SU-DHL-6 (cell line): ENCODE measurements around the gene PRKCZ.

Experiments
- H2AFZ ChIP-seq: fragments of 200-600 bp; sonication (generic); 2 replicates; pipeline ENCODE4 v1.6.1; 2014; ENCODE audit warnings: low read depth, mild to moderate bottlenecking, moderate library complexity, mixed read lengths, antibody characterized with exemption, low read length; ENCODE audit not compliant: severe bottlenecking
- H3F3A ChIP-seq: fragments of 200-600 bp; shearing (Covaris generic); 2 replicates; pipeline ENCODE4 v1.6.0; 2016; ENCODE audit warnings: antibody characterized with exemption, mild to moderate bottlenecking; ENCODE audit not compliant: insufficient read depth
- H3K27ac ChIP-seq: fragments of 200-600 bp; sonication (generic); 2 replicates; pipeline ENCODE4 v1.5.1; 2016; ENCODE audit warnings: low read depth, mild to moderate bottlenecking, low read length, moderate library complexity, mixed read lengths
- H3K27me3 ChIP-seq: fragments of 200-600 bp; sonication (generic), shearing (Covaris generic); 2 replicates; pipeline ENCODE4 v1.6.0; 2014; ENCODE audit warnings: mild to moderate bottlenecking, low read length
- H3K36me3 ChIP-seq: fragments of 200-600 bp; sonication (generic); 2 replicates; pipeline ENCODE4 v1.6.1; 2014; ENCODE audit warnings: mild to moderate bottlenecking, low read length, mixed read lengths
- H3K4me2 ChIP-seq: fragments of 300-600, 200-600 bp; shearing (Covaris generic), sonication (generic); 2 replicates; pipeline ENCODE4 v1.6.0; 2014; ENCODE audit warnings: low read length, low read depth, mild to moderate bottlenecking; ENCODE audit not compliant: poor library complexity, severe bottlenecking
- H3K4me3 ChIP-seq: fragments of 200-600 bp; sonication (generic); 2 replicates; pipeline ENCODE4 v1.5.1; 2014; ENCODE audit warnings: antibody characterized with exemption, low read length, mild to moderate bottlenecking, mixed read lengths; ENCODE audit not compliant: insufficient read depth, poor library complexity, severe bottlenecking
- H3K79me2 ChIP-seq: fragments of 200-600 bp; sonication (generic); 2 replicates; pipeline ENCODE4 v1.6.1; 2014; ENCODE audit warnings: mild to moderate bottlenecking, low read length, moderate library complexity; ENCODE audit not compliant: insufficient read depth
- H3K9ac ChIP-seq: fragments of 200-600 bp; sonication (generic); 2 replicates; pipeline ENCODE4 v1.7.0; 2014; ENCODE audit warnings: mild to moderate bottlenecking, low read length
- H3K9me2 ChIP-seq: fragments of 200-600 bp; sonication (generic); replicated peaks from 2 replicates; pipeline ENCODE4 v1.6.1; 2014; ENCODE audit warnings: low read length; ENCODE audit not compliant: insufficient read depth
- H3K9me3 ChIP-seq: fragments of 200-600 bp; sonication (generic); 2 replicates; pipeline ENCODE4 v1.6.1; 2014; ENCODE audit warnings: low read length, mixed read lengths; ENCODE audit not compliant: insufficient read depth
- H4K20me1 ChIP-seq: fragments of 200-600 bp; sonication (generic); 2 replicates; pipeline ENCODE4 v1.6.1; 2014; ENCODE audit warnings: low read depth, mild to moderate bottlenecking, antibody characterized with exemption, low read length, moderate library complexity, mixed read lengths
- CTCF ChIP-seq: fragments of 200-600 bp; sonication (generic); IDR thresholded peaks from one replicate; pipeline ENCODE4 v1.5.1; 2017; ENCODE audit warnings: antibody characterized with exemption, mild to moderate bottlenecking, low read length, moderate library complexity; ENCODE audit not compliant: insufficient read depth, poor library complexity, severe bottlenecking
- EZH2phosphoT487 ChIP-seq: fragments of 200-600 bp; sonication (generic), shearing (Covaris generic); conservative IDR thresholded peaks from 2 replicates; pipeline ENCODE4 v1.6.1; 2018; ENCODE audit warnings: mild to moderate bottlenecking, antibody characterized with exemption, low read length, moderate library complexity, mixed read lengths

Gene PRKCZ

DNA sequence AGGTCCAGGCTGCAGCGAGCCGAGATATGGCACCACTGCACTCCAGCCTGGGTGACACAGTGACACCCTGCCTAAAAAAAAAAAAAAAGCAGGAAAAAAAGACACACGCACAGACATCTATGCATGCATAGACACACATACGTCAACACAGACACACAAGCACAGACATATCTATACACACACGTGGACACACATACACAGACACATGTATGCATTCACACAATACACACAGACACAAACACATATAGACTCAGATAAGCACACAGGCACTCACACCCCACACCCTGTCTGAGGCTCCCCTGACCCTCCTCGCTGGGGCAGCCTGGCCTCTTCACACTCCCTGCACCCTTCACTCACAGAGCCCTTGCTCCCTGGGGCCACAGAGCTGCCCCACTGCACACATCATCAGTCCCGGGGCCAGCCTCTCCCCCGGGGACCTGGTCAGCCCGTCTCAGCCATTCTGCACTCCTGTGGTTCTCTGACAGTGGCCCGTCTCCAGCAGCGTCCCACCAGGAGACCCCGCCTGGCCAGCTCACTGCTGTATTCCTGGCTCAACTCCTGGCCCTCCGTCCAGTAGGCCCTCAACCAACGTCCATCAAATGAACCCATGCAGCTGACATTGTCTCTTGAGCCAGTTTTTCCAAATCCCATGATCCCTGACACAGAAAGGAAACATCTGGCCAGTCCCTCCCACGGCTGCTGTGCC lies 4.6 kb upstream of the PRKCZ start:
- Histone ChIP-seq H3K9me3 (no peaks in the 10 kb centered on the region), H3K36me3 (no peaks in the 10 kb centered on the region), H3K27ac (no peak overlapping the region), H4K20me1 (no peaks in the 10 kb centered on the region), H3K4me2 (no peak overlapping the region), H3K79me2 (no peaks in the 10 kb centered on the region), H3K4me3 (no peak overlapping the region), H2AFZ (no peak overlapping the region), H3K9ac (no peak overlapping the region), H3K27me3 (no peaks in the 10 kb centered on the region), H3K9me2 (no peaks in the 10 kb centered on the region), H3F3A (no peaks in the 10 kb centered on the region)
- no peak for TF ChIP-seq CTCF
- no peak for TF ChIP-seq EZH2phosphoT487

- H3K4me3 ChIP-seq = no peak overlapping the region
- H4K20me1 ChIP-seq = no peaks in the 10 kb centered on the region
- no peaks in the 10 kb centered on the region for H3K36me3 ChIP-seq
- no peaks in the 10 kb centered on the region for H3K9me2 ChIP-seq
- no peaks in the 10 kb centered on the region for H3K79me2 ChIP-seq
- no peaks in the 10 kb centered on the region for H3K27me3 ChIP-seq
- TF ChIP-seq EZH2phosphoT487 (0 out of 2 replicates have a peak, but pooled peaks have one; percentile 18), CTCF (peak; percentile 65)
- no peaks in the 10 kb centered on the region for H3K9me3 ChIP-seq
- no peak overlapping the region for H3K9ac ChIP-seq
- no peak overlapping the region for H3K27ac ChIP-seq
- H3F3A ChIP-seq = no peaks in the 10 kb centered on the region
- no peak overlapping the region for H2AFZ ChIP-seq
- no peak overlapping the region for H3K4me2 ChIP-seq
Measured at GRCh38 chr1:2046174-2046917, 3.9 kb upstream of the PRKCZ start.

- Histone ChIP-seq H3K27me3 (no peaks in the 10 kb centered on the region), H3K9me3 (no peaks in the 10 kb centered on the region), H3K4me3 (no peak overlapping the region), H3K27ac (no peak overlapping the region), H3K9ac (no peak overlapping the region), H4K20me1 (no peaks in the 10 kb centered on the region), H3K9me2 (no peaks in the 10 kb centered on the region), H3F3A (no peaks in the 10 kb centered on the region), H3K36me3 (no peaks in the 10 kb centered on the region), H2AFZ (no peak overlapping the region), H3K79me2 (no peaks in the 10 kb centered on the region), H3K4me2 (no peak overlapping the region)
- no peak for TF ChIP-seq EZH2phosphoT487
- no peak for TF ChIP-seq CTCF
Measured at GRCh38 chr1:2046953-2047748, 3.1 kb upstream of the PRKCZ start.
